ENCODE data around the gene CTF1. TPM values are rescaled to one million over a fixed set of nuclear protein-coding genes. Genes with fewer than 3 reads are reported as not detected.

CTF1 gene
- total and polyA plus RNA-seq, 7 experiments from 2014 or later, result 0.17 to 0.54 (median 0.40) TPM; not detected in 3

- CTCF ChIA-PET, result no interaction called here
- H3K9me3 Mint-ChIP-seq, result no peaks in the 10 kb centered on the region
- peaks cover 0 to 24% (median 0%) of the 10 kb centered on the region in 3 experiments for H3K36me3 ChIP-seq (ENCODE audit: control insufficient read depth in 2 of 3, insufficient read depth in 3 of 3, low read length in 3 of 3)
- POLR2A ChIA-PET, result interaction anchor here (1.0 kb wide), 1 partner anchor 50 kb away, joined by 3 read pairs; no protein-coding TSS in a partner anchor
- H3K4me1 Mint-ChIP-seq, result peaks cover 0 to 33% (median 15%) of the 10 kb centered on the region in 7 donors
- H3K27me3 ChIP-seq (ENCODE audit: control insufficient read depth in 2 of 2, insufficient read depth in 2 of 2, low read length in 2 of 2), result no peaks in the 10 kb centered on the region
- ATAC-seq, result no peak
- peak overlapping the region in 6 of 10 donors; percentile 3 to 82 (median 42) for H3K4me3 Mint-ChIP-seq
- DNase-seq, result no peak
- no peaks in the 10 kb centered on the region for H3K9me3 ChIP-seq (ENCODE audit: control insufficient read depth in 2 of 3, low read length in 3 of 3)
- H3K4me3 ChIP-seq (ENCODE audit: low read length), result no peak overlapping the region
- H3K27me3 Mint-ChIP-seq, result no peaks in the 10 kb centered on the region
- intact Hi-C loops (cut with micrococcal nuclease), result loop anchor here in 1 of 2 donors (10.0 kb wide), 1 partner anchor 551 kb away; the partner anchor contains the start of genes MYL11 and TBC1D10B
- H3K4me1 ChIP-seq (ENCODE audit: control insufficient read depth in 2 of 2, insufficient read depth in 2 of 2, low read length in 2 of 2), result no peaks in the 10 kb centered on the region
- peak overlapping the region in 2 of 9 donors; percentile 22 to 71 for H3K27ac Mint-ChIP-seq
- no peaks in the 10 kb centered on the region for H3K36me3 Mint-ChIP-seq
- no peak overlapping the region for H3K27ac ChIP-seq (ENCODE audit: low read depth, low read length)
Measured at GRCh38 chr16:30925632-30925987, 29.2 kb downstream of the CTF1 start.

GRCh38 chr16:30925995-30926811 lies 29.8 kb downstream of the CTF1 start:
- Mint-ChIP-seq H3K27me3 (no peaks in the 10 kb centered on the region), H3K9me3 (no peaks in the 10 kb centered on the region), H3K36me3 (peaks cover 0 to 5% (median 0%) of the 10 kb centered on the region in 5 donors), H3K27ac (peak overlapping the region in 8 of 9 donors; percentile 6 to 71 (median 26)), H3K4me3 (peak overlapping the region; percentile 3 to 82 (median 46)), H3K4me1 (peaks cover 0 to 29% (median 15%) of the 10 kb centered on the region in 7 donors)
- intact Hi-C loops (cut with micrococcal nuclease), result loop anchor here in 1 of 2 donors (10.0 kb wide), 1 partner anchor 551 kb away; the partner anchor contains the start of genes MYL11 and TBC1D10B
- Histone ChIP-seq H3K4me1 (ENCODE audit: control insufficient read depth in 2 of 2, insufficient read depth in 2 of 2, low read length in 2 of 2) (no peaks in the 10 kb centered on the region), H3K9me3 (ENCODE audit: control insufficient read depth in 2 of 3, low read length in 3 of 3) (no peaks in the 10 kb centered on the region), H3K36me3 (ENCODE audit: control insufficient read depth in 2 of 3, insufficient read depth in 3 of 3, low read length in 3 of 3) (peaks cover 0 to 30% (median 0%) of the 10 kb centered on the region in 3 experiments), H3K27ac (ENCODE audit: low read depth, low read length) (no peak overlapping the region), H3K4me3 (ENCODE audit: low read length) (no peak overlapping the region), H3K27me3 (ENCODE audit: control insufficient read depth in 2 of 2, insufficient read depth in 2 of 2, low read length in 2 of 2) (no peaks in the 10 kb centered on the region)
- ATAC-seq, result no peak
- DNase-seq, result no peak
- ChIA-PET POLR2A (no interaction called here), CTCF (no interaction called here)

- H3K27ac Mint-ChIP-seq, result peak overlapping the region in 2 of 9 donors; percentile 28 to 31
- no peaks in the 10 kb centered on the region for H3K9me3 Mint-ChIP-seq
- Histone ChIP-seq H3K4me3 (ENCODE audit: low read length) (no peak overlapping the region), H3K4me1 (ENCODE audit: control insufficient read depth in 2 of 2, insufficient read depth in 2 of 2, low read length in 2 of 2) (no peaks in the 10 kb centered on the region), H3K27ac (ENCODE audit: low read depth, low read length) (no peak overlapping the region), H3K36me3 (ENCODE audit: control insufficient read depth in 2 of 3, insufficient read depth in 3 of 3, low read length in 3 of 3) (peaks cover 0 to 34% (median 0%) of the 10 kb centered on the region in 3 experiments), H3K27me3 (ENCODE audit: control insufficient read depth in 2 of 2, insufficient read depth in 2 of 2, low read length in 2 of 2) (no peaks in the 10 kb centered on the region), H3K9me3 (ENCODE audit: control insufficient read depth in 2 of 3, low read length in 3 of 3) (no peaks in the 10 kb centered on the region)
- peaks cover 0 to 6% (median 0%) of the 10 kb centered on the region in 5 donors for H3K36me3 Mint-ChIP-seq
- ChIA-PET CTCF (no interaction called here), POLR2A (interaction anchor here (0.5 to 1.2 kb wide), 2 partner anchors 52 to 810 kb away, joined by 3 to 4 read pairs; no protein-coding TSS in a partner anchor)
- peak overlapping the region in 3 of 10 donors; percentile 8 to 25 (median 10) for H3K4me3 Mint-ChIP-seq
- no peaks in the 10 kb centered on the region for H3K27me3 Mint-ChIP-seq
- ATAC-seq (no peak), DNase-seq (no peak)
- intact Hi-C loops (cut with micrococcal nuclease), result loop anchor here in 1 of 2 donors (10.0 kb wide), 1 partner anchor 552 kb away; the partner anchor contains the start of genes MYL11 and TBC1D10B
- peaks cover 0 to 22% (median 15%) of the 10 kb centered on the region in 7 donors for H3K4me1 Mint-ChIP-seq
Measured at GRCh38 chr16:30926937-30927788, 30.7 kb downstream of the CTF1 start.

GRCh38 chr16:30927789-30928378 lies 31.5 kb downstream of the CTF1 start:
- H3K27me3 Mint-ChIP-seq, result no peaks in the 10 kb centered on the region
- DNase-seq, result peak in 3 of 9 donors; percentile 29 to 37 (median 31)
- peaks cover 0 to 7% (median 2%) of the 10 kb centered on the region in 5 donors for H3K36me3 Mint-ChIP-seq
- peak overlapping the region in 1 of 9 donors; percentile 28 for H3K27ac Mint-ChIP-seq
- ATAC-seq, result no peak
- intact Hi-C loops (cut with micrococcal nuclease), result loop anchor here in 1 of 2 donors (10.0 kb wide), 1 partner anchor 553 kb away; the partner anchor contains the start of genes MYL11 and TBC1D10B
- no peaks in the 10 kb centered on the region for H3K9me3 Mint-ChIP-seq
- CTCF ChIA-PET, result no interaction called here
- Histone ChIP-seq H3K4me3 (ENCODE audit: low read length) (no peak overlapping the region), H3K4me1 (ENCODE audit: control insufficient read depth in 2 of 2, insufficient read depth in 2 of 2, low read length in 2 of 2) (no peaks in the 10 kb centered on the region), H3K27ac (ENCODE audit: low read depth, low read length) (peak overlapping the region; percentile 7), H3K36me3 (ENCODE audit: control insufficient read depth in 2 of 3, insufficient read depth in 3 of 3, low read length in 3 of 3) (peaks cover 0 to 38% (median 0%) of the 10 kb centered on the region in 3 experiments), H3K9me3 (ENCODE audit: control insufficient read depth in 2 of 3, low read length in 3 of 3) (no peaks in the 10 kb centered on the region), H3K27me3 (ENCODE audit: control insufficient read depth in 2 of 2, insufficient read depth in 2 of 2, low read length in 2 of 2) (no peaks in the 10 kb centered on the region)
- peaks cover 0 to 22% (median 15%) of the 10 kb centered on the region in 7 donors for H3K4me1 Mint-ChIP-seq
- POLR2A ChIA-PET, result interaction anchor here (1.2 kb wide), 1 partner anchor 53 kb away, joined by 4 read pairs; no protein-coding TSS in a partner anchor
- no peak overlapping the region for H3K4me3 Mint-ChIP-seq

GRCh38 chr16:30928390-30928789 lies 32.0 kb downstream of the CTF1 start:
- H3K4me3 Mint-ChIP-seq, result no peak overlapping the region
- H3K27ac Mint-ChIP-seq, result no peak overlapping the region
- Histone ChIP-seq H3K27ac (ENCODE audit: low read depth, low read length) (no peak overlapping the region), H3K9me3 (ENCODE audit: control insufficient read depth in 2 of 3, low read length in 3 of 3) (no peaks in the 10 kb centered on the region), H3K4me1 (ENCODE audit: control insufficient read depth in 2 of 2, insufficient read depth in 2 of 2, low read length in 2 of 2) (no peaks in the 10 kb centered on the region), H3K4me3 (ENCODE audit: low read length) (no peak overlapping the region), H3K27me3 (ENCODE audit: control insufficient read depth in 2 of 2, insufficient read depth in 2 of 2, low read length in 2 of 2) (no peaks in the 10 kb centered on the region), H3K36me3 (ENCODE audit: control insufficient read depth in 2 of 3, insufficient read depth in 3 of 3, low read length in 3 of 3) (peaks cover 0 to 35% (median 0%) of the 10 kb centered on the region in 3 experiments)
- DNase-seq (no peak), ATAC-seq (no peak)
- H3K27me3 Mint-ChIP-seq, result no peaks in the 10 kb centered on the region
- H3K36me3 Mint-ChIP-seq, result peaks cover 0 to 7% (median 2%) of the 10 kb centered on the region in 5 donors
- intact Hi-C loops (cut with micrococcal nuclease), result loop anchor here in 1 of 2 donors (10.0 kb wide), 1 partner anchor 554 kb away; the partner anchor contains the start of genes MYL11 and TBC1D10B
- ChIA-PET POLR2A (interaction anchor here (1.2 kb wide), 1 partner anchor 53 kb away, joined by 4 read pairs; no protein-coding TSS in a partner anchor), CTCF (no interaction called here)
- peaks cover 0 to 22% (median 15%) of the 10 kb centered on the region in 7 donors for H3K4me1 Mint-ChIP-seq
- H3K9me3 Mint-ChIP-seq, result no peaks in the 10 kb centered on the region

All from naive thymus-derived CD4-positive, alpha-beta T cell (primary cell).